ENCODE measurements around the gene TAB3.

The TAB3 gene

GRCh38 chrX:30821116-30821515 is 67.9 kb downstream of the TAB3 start:
- Histone ChIP-seq H3K9me3 (no peaks in the 10 kb centered on the region), H3K4me1 (ENCODE audit: control insufficient read depth in 1 of 2, insufficient read depth in 1 of 2, low read depth in 1 of 2, low read length in 1 of 2) (no peaks in the 10 kb centered on the region), H3K4me3 (ENCODE audit: low read depth in 1 of 2, low read length in 1 of 2) (no peak overlapping the region), H3K27me3 (no peaks in the 10 kb centered on the region), H3K36me3 (no peaks in the 10 kb centered on the region), H3K27ac (no peak overlapping the region)
- TF ChIP-seq CTCF (IDR thresholded peaks at IDR 0.05) = no peak

- H3K27me3 ChIP-seq = no peaks in the 10 kb centered on the region
- no peak overlapping the region for H3K27ac ChIP-seq
- no peaks in the 10 kb centered on the region for H3K4me1 ChIP-seq (ENCODE audit: control insufficient read depth in 1 of 2, insufficient read depth in 1 of 2, low read depth in 1 of 2, low read length in 1 of 2)
- no peaks in the 10 kb centered on the region for H3K9me3 ChIP-seq
- no peak overlapping the region for H3K4me3 ChIP-seq (ENCODE audit: low read depth in 1 of 2, low read length in 1 of 2)
- no peak for TF ChIP-seq CTCF (IDR thresholded peaks at IDR 0.05)
- no peaks in the 10 kb centered on the region for H3K36me3 ChIP-seq
These were observed 70.0 kb downstream of the TAB3 start for GRCh38 chrX:30819080-30819479.

- TF ChIP-seq CTCF (IDR thresholded peaks at IDR 0.05) = no peak
- H3K4me1 ChIP-seq (ENCODE audit: control insufficient read depth in 1 of 2, insufficient read depth in 1 of 2, low read depth in 1 of 2, low read length in 1 of 2) = no peaks in the 10 kb centered on the region
- no peaks in the 10 kb centered on the region for H3K9me3 ChIP-seq
- no peak overlapping the region for H3K4me3 ChIP-seq (ENCODE audit: low read depth in 1 of 2, low read length in 1 of 2)
- no peaks in the 10 kb centered on the region for H3K27me3 ChIP-seq
- H3K36me3 ChIP-seq = no peaks in the 10 kb centered on the region
- H3K27ac ChIP-seq = no peak overlapping the region
These were observed 73.0 kb downstream of the TAB3 start for GRCh38 chrX:30816079-30816478.

- H3K9me3 ChIP-seq = no peaks in the 10 kb centered on the region
- H3K27ac ChIP-seq = no peak overlapping the region
- H3K27me3 ChIP-seq = no peaks in the 10 kb centered on the region
- TF ChIP-seq CTCF (IDR thresholded peaks at IDR 0.05) = no peak
- no peak overlapping the region for H3K4me3 ChIP-seq (ENCODE audit: low read depth in 1 of 2, low read length in 1 of 2)
- no peaks in the 10 kb centered on the region for H3K4me1 ChIP-seq (ENCODE audit: control insufficient read depth in 1 of 2, insufficient read depth in 1 of 2, low read depth in 1 of 2, low read length in 1 of 2)
- no peaks in the 10 kb centered on the region for H3K36me3 ChIP-seq
These were observed 74.1 kb downstream of the TAB3 start for GRCh38 chrX:30814978-30815377.

GRCh38 chrX:30812326-30812725 is 76.7 kb downstream of the TAB3 start:
- H3K4me3 ChIP-seq (ENCODE audit: low read depth in 1 of 2, low read length in 1 of 2) = no peak overlapping the region
- no peak for TF ChIP-seq CTCF (IDR thresholded peaks at IDR 0.05)
- no peaks in the 10 kb centered on the region for H3K27me3 ChIP-seq
- no peak overlapping the region for H3K27ac ChIP-seq
- no peaks in the 10 kb centered on the region for H3K9me3 ChIP-seq
- H3K36me3 ChIP-seq = no peaks in the 10 kb centered on the region
- no peaks in the 10 kb centered on the region for H3K4me1 ChIP-seq (ENCODE audit: control insufficient read depth in 1 of 2, insufficient read depth in 1 of 2, low read depth in 1 of 2, low read length in 1 of 2)

GRCh38 chrX:30806187-30806728 is 82.8 kb downstream of the TAB3 start:
- no peak overlapping the region for H3K4me3 ChIP-seq (ENCODE audit: low read depth in 1 of 2, low read length in 1 of 2)
- no peaks in the 10 kb centered on the region for H3K36me3 ChIP-seq
- no peak overlapping the region for H3K27ac ChIP-seq
- no peak for TF ChIP-seq CTCF (IDR thresholded peaks at IDR 0.05)
- no peaks in the 10 kb centered on the region for H3K27me3 ChIP-seq
- no peaks in the 10 kb centered on the region for H3K4me1 ChIP-seq (ENCODE audit: control insufficient read depth in 1 of 2, insufficient read depth in 1 of 2, low read depth in 1 of 2, low read length in 1 of 2)
- H3K9me3 ChIP-seq = no peaks in the 10 kb centered on the region
